Vagina (tissue), 2 donors: ENCODE data around the gene ZNRF2.

Experiments
- POLR2A ChIP-seq, 2 donors: fragments of 450-650 bp; IDR thresholded peaks; one replicate each; pipeline ENCODE4 v1.6.1; 2017; ENCODE audit warnings: antibody characterized with exemption in 2 of 2, mild to moderate bottlenecking in 2 of 2, moderate library complexity in 2 of 2
- POLR2AphosphoS5 ChIP-seq, 2 donors: sonication (generic); formaldehyde crosslinking; IDR thresholded peaks; one replicate each; pipeline ENCODE4 v1.9.0; 2017; ENCODE audit warnings: antibody characterized with exemption in 2 of 2, mild to moderate bottlenecking in 2 of 2, low read depth in 1 of 2; ENCODE audit not compliant: insufficient read depth in 1 of 2
- TF ChIP-seq, protein P1 (sequence below), 3 experiments: fragments of 450-650 bp in 2 of 3; fragments of 200-600 bp in 1 of 3; sonication (generic) in 1 of 3; IDR thresholded peaks; one replicate each; pipeline ENCODE4 v1.5.1; 2017 to 2019; ENCODE audit warnings: antibody characterized with exemption in 3 of 3, mild to moderate bottlenecking in 2 of 3, moderate library complexity in 2 of 3

DNA sequence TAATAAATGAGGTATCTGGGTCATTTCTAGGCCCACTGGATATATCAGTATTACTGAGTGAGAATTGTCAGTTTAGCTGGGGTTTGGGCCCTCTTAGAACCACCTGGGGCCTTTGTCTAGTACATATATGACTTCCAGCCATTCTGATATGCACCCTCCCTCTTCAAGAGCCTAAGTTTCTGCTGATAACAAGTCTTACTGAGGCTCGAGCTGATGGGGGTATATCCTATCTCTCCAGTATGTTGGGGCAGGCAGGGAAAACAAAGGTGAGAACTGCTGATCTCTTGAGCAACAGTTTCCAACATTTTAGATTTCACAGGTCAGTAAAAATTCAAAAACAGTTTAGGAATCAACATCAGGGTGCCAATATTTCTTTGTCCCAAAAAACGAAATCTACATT, 10.8 kb upstream of the ZNRF2 start:
- TF ChIP-seq POLR2A (IDR thresholded peaks at IDR 0.05) (no peak), POLR2AphosphoS5 (IDR thresholded peaks at IDR 0.05; ENCODE audit: insufficient read depth in 1 of 2, low read depth in 1 of 2) (no peak)
- TF ChIP-seq, protein P1, sequence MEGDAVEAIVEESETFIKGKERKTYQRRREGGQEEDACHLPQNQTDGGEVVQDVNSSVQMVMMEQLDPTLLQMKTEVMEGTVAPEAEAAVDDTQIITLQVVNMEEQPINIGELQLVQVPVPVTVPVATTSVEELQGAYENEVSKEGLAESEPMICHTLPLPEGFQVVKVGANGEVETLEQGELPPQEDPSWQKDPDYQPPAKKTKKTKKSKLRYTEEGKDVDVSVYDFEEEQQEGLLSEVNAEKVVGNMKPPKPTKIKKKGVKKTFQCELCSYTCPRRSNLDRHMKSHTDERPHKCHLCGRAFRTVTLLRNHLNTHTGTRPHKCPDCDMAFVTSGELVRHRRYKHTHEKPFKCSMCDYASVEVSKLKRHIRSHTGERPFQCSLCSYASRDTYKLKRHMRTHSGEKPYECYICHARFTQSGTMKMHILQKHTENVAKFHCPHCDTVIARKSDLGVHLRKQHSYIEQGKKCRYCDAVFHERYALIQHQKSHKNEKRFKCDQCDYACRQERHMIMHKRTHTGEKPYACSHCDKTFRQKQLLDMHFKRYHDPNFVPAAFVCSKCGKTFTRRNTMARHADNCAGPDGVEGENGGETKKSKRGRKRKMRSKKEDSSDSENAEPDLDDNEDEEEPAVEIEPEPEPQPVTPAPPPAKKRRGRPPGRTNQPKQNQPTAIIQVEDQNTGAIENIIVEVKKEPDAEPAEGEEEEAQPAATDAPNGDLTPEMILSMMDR (IDR thresholded peaks at IDR 0.05) = no peak
